Hepatocyte (in vitro differentiated cells): ENCODE results near the gene RAVER1. TPM values are rescaled to one million over a fixed set of nuclear protein-coding genes. Genes with fewer than 3 reads are reported as not detected.

ENCODE experiments used
- DNase-seq: peaks from one replicate; pipeline ENCODE4 v3.0.0-alpha.2; 2016; ENCODE audit warnings: low spot score
- H2AFZ ChIP-seq: fragments of 200-600 bp; sonication (generic); 2 replicates; pipeline ENCODE4 v1.6.0; 2016; ENCODE audit warnings: antibody characterized with exemption, mild to moderate bottlenecking
- H3K27ac ChIP-seq: fragments of 200-600 bp; sonication (generic); 2 replicates; pipeline ENCODE4 v1.5.1; 2016; ENCODE audit warnings: mild to moderate bottlenecking
- H3K27me3 ChIP-seq: fragments of 200-600 bp; sonication (generic); 2 replicates; pipeline ENCODE4 v1.6.1; 2016
- H3K36me3 ChIP-seq: fragments of 200-600 bp; sonication (generic); replicated peaks from 2 replicates; pipeline ENCODE4 v1.5.1; 2016; ENCODE audit warnings: low read depth; ENCODE audit not compliant: insufficient read depth
- H3K4me1 ChIP-seq: fragments of 200-600 bp; sonication (generic); 2 replicates; pipeline ENCODE4 v1.5.1; 2016; ENCODE audit warnings: mild to moderate bottlenecking, moderate library complexity; ENCODE audit not compliant: insufficient read depth
- H3K4me2 ChIP-seq: fragments of 200-600 bp; sonication (generic); 2 replicates; pipeline ENCODE4 v1.6.0; 2016
- H3K4me3 ChIP-seq: fragments of 200-600 bp; sonication (generic); 2 replicates; pipeline ENCODE4 v1.5.1; 2016; ENCODE audit warnings: mild to moderate bottlenecking
- H3K79me2 ChIP-seq: fragments of 200-600 bp; sonication (generic); 2 replicates; pipeline ENCODE4 v1.6.0; 2017; ENCODE audit warnings: mild to moderate bottlenecking
- H3K9me2 ChIP-seq: fragments of 200-600 bp; sonication (generic); replicated peaks from 2 replicates; pipeline ENCODE4 v1.6.0; 2017; ENCODE audit warnings: mild to moderate bottlenecking; ENCODE audit not compliant: insufficient read depth
- H3K9me3 ChIP-seq: fragments of 200-600 bp; sonication (generic); 2 replicates; pipeline ENCODE4 v1.5.1; 2016; ENCODE audit warnings: low read depth, mild to moderate bottlenecking
- H4K20me1 ChIP-seq: fragments of 200-600 bp; sonication (generic); 2 replicates; pipeline ENCODE4 v1.6.0; 2016; ENCODE audit warnings: mild to moderate bottlenecking; ENCODE audit not compliant: insufficient read depth, poor library complexity, severe bottlenecking
- CTCF ChIP-seq: fragments of 200-600 bp; sonication (generic); IDR thresholded peaks from 2 replicates; pipeline ENCODE4 v1.5.1; 2016; ENCODE audit warnings: antibody characterized with exemption, mild to moderate bottlenecking; ENCODE audit not compliant: poor library complexity
- EZH2 ChIP-seq: fragments of 200-600 bp; sonication (generic); IDR thresholded peaks from 2 replicates; pipeline ENCODE4 v1.6.1; 2016; ENCODE audit warnings: antibody characterized with exemption, mild to moderate bottlenecking, borderline replicate concordance
- EZH2phosphoT487 ChIP-seq: fragments of 200-600 bp; sonication (generic); IDR thresholded peaks from one replicate; pipeline ENCODE4 v1.6.1; 2018; ENCODE audit warnings: antibody characterized with exemption, mild to moderate bottlenecking, low read depth, moderate library complexity; ENCODE audit not compliant: unreplicated experiment, severe bottlenecking
- WGBS: methylation state at CpG from one replicate; pipeline ENCODE4 v1.1.6; 2016; ENCODE audit warnings: low lambda C conversion rate; ENCODE audit errors: missing lambda C conversion rate; 5-methylcytosine and 5-hydroxymethylcytosine counted together
- polyA plus RNA-seq: library from polyadenylated mRNA; unstranded; fragments of >200 nt; fragmentation: Nextera tagmentation; extraction: Ambion mirVana; gene quantifications from 2 replicates; pipeline ENCODE4 v1.2.1, GENCODE V29; 2016
- total RNA-seq: library from RNA; depleted of rRNA; stranded (reverse); fragments of >200 nt; gene quantifications from 2 replicates; pipeline ENCODE4 v1.2.3, GENCODE V29; 2014

RAVER1 gene
- total and polyA plus RNA-seq, 2 experiments from 2014 or later, result 16.4 to 42.0 TPM

GRCh38 chr19:10353793-10354391 lies 20.6 kb upstream of the RAVER1 start:
- H3K4me1 ChIP-seq, result peaks cover 9% of the 10 kb centered on the region
- no peaks in the 10 kb centered on the region for H3K9me3 ChIP-seq
- peak overlapping the region; percentile 71 for H3K27ac ChIP-seq
- no peaks in the 10 kb centered on the region for H4K20me1 ChIP-seq
- H3K27me3 ChIP-seq, result no peaks in the 10 kb centered on the region
- TF ChIP-seq CTCF (no peak), EZH2phosphoT487 (no peak), EZH2 (no peak)
- H2AFZ ChIP-seq, result no peak overlapping the region
- H3K4me2 ChIP-seq, result peak overlapping the region; percentile 74
- no peaks in the 10 kb centered on the region for H3K36me3 ChIP-seq
- DNase-seq, result peak; percentile 78
- no peaks in the 10 kb centered on the region for H3K9me2 ChIP-seq
- 58% methylated on average over 28 of the region's 32 CpGs for WGBS
- H3K79me2 ChIP-seq, result no peaks in the 10 kb centered on the region
- H3K4me3 ChIP-seq, result no peak overlapping the region

- Histone ChIP-seq H3K27me3 (no peaks in the 10 kb centered on the region), H3K36me3 (no peaks in the 10 kb centered on the region), H3K79me2 (no peaks in the 10 kb centered on the region), H3K4me2 (peak overlapping the region; percentile 74), H3K4me1 (peaks cover 9% of the 10 kb centered on the region), H3K9me3 (no peaks in the 10 kb centered on the region), H3K4me3 (no peak overlapping the region), H3K27ac (peak overlapping the region; percentile 71), H4K20me1 (no peaks in the 10 kb centered on the region), H3K9me2 (no peaks in the 10 kb centered on the region), H2AFZ (peak overlapping the region; percentile 24)
- TF ChIP-seq EZH2, result no peak
- no peak for TF ChIP-seq CTCF
- no peak for TF ChIP-seq EZH2phosphoT487
- peak; percentile 85 for DNase-seq
- WGBS, result 36% methylated on average over 50 of the region's 63 CpGs
Measured at GRCh38 chr19:10352764-10353671, 19.7 kb upstream of the RAVER1 start.

- Histone ChIP-seq H3K9me2 (no peaks in the 10 kb centered on the region), H3K9me3 (no peaks in the 10 kb centered on the region), H3K4me1 (no peaks in the 10 kb centered on the region), H2AFZ (no peak overlapping the region), H3K4me2 (no peak overlapping the region), H3K4me3 (no peak overlapping the region), H3K79me2 (no peaks in the 10 kb centered on the region), H3K27ac (peak overlapping the region; percentile 52), H3K36me3 (no peaks in the 10 kb centered on the region), H4K20me1 (no peaks in the 10 kb centered on the region), H3K27me3 (no peaks in the 10 kb centered on the region)
- no peak for DNase-seq
- WGBS, result 78% methylated on average over 10 of the region's 10 CpGs
- TF ChIP-seq CTCF (no peak), EZH2phosphoT487 (no peak), EZH2 (no peak)
Measured at GRCh38 chr19:10346509-10346908, 13.2 kb upstream of the RAVER1 start.
